Fibroblast of lung (primary cell): ENCODE data around the gene KRT36. TPM values are rescaled to one million over a fixed set of nuclear protein-coding genes. Genes with fewer than 3 reads are reported as not detected.

Experiments
- DNase-seq, 2 donors: peaks; one replicate each; pipeline versions ENCODE4 v3.0.0 to v3.0.0-alpha.2; 2010; ENCODE audit warnings: low read depth in 2 of 2
- H2AFZ ChIP-seq: 2 replicates; pipeline ENCODE4 v1.5.1; 2012; ENCODE audit warnings: low read length, control low read depth, inconsistent platforms
- H3K27ac ChIP-seq: 2 replicates; pipeline ENCODE4 v1.5.1; 2011; ENCODE audit warnings: low read length, control low read depth; ENCODE audit not compliant: insufficient read depth
- H3K27me3 ChIP-seq: 2 replicates; pipeline ENCODE4 v1.5.1; 2011; ENCODE audit warnings: mild to moderate bottlenecking, low read length; ENCODE audit not compliant: control insufficient read depth, insufficient read depth
- H3K36me3 ChIP-seq: 2 replicates; pipeline ENCODE4 v1.5.1; 2011; ENCODE audit warnings: low read length; ENCODE audit not compliant: control insufficient read depth, insufficient read depth
- H3K4me1 ChIP-seq: 2 replicates; pipeline ENCODE4 v1.5.1; 2011; ENCODE audit warnings: low read length; ENCODE audit not compliant: control insufficient read depth, insufficient read depth; ENCODE audit errors: extremely low read depth
- H3K4me2 ChIP-seq: 2 replicates; pipeline ENCODE4 v1.5.1; 2011; ENCODE audit warnings: low read length, control low read depth; ENCODE audit not compliant: insufficient read depth; ENCODE audit errors: extremely low read depth
- H3K4me3 ChIP-seq, 4 experiments: fragments of 200-600 bp in 1 of 4; sonication (generic) in 1 of 4; replicated peaks in 1 of 4; 2 replicates each; pipeline ENCODE4 v1.5.1; 2011 to 2016; ENCODE audit warnings: low read length in 4 of 4, low read depth in 3 of 4, mild to moderate bottlenecking in 3 of 4, control low read depth in 2 of 4, inconsistent platforms in 1 of 4, mixed read lengths in 1 of 4; ENCODE audit not compliant: insufficient read depth in 1 of 4; ENCODE audit errors: control extremely low read depth in 1 of 4
- H3K79me2 ChIP-seq: 2 replicates; pipeline ENCODE4 v1.5.1; 2012; ENCODE audit warnings: mild to moderate bottlenecking, low read length, inconsistent platforms; ENCODE audit not compliant: control insufficient read depth, insufficient read depth
- H3K9ac ChIP-seq: 2 replicates; pipeline ENCODE4 v1.5.1; 2011; ENCODE audit warnings: mild to moderate bottlenecking, low read length, control low read depth; ENCODE audit not compliant: insufficient read depth
- H3K9me3 ChIP-seq: 2 replicates; pipeline ENCODE4 v1.5.1; 2012; ENCODE audit warnings: low read depth, low read length; ENCODE audit not compliant: control insufficient read depth, insufficient read depth
- H4K20me1 ChIP-seq: 2 replicates; pipeline ENCODE4 v1.5.1; 2011; ENCODE audit warnings: low read length; ENCODE audit not compliant: control insufficient read depth, insufficient read depth; ENCODE audit errors: extremely low read depth
- EZH2 ChIP-seq: IDR thresholded peaks from 2 replicates; pipeline ENCODE4 v1.5.1; 2012; ENCODE audit warnings: low read length, control low read depth, mild to moderate bottlenecking; ENCODE audit errors: missing control alignments
- polyA plus RNA-seq, 2 donors: library from polyadenylated mRNA; depleted of rRNA in 1 of 2; stranded (reverse) in 1 of 2; unstranded in 1 of 2; fragments of >200 nt; gene quantifications; 2 replicates each; pipeline ENCODE4 v1.2.1, GENCODE V29; 2011 to 2012; ENCODE audit warnings: missing spikeins in 1 of 2
- total RNA-seq: library from RNA; depleted of rRNA; stranded (reverse); fragments of >200 nt; gene quantifications from 2 replicates; pipeline ENCODE4 v1.2.1, GENCODE V29; 2014
- TF ChIP-seq, protein P1 (sequence below), 2 donors: IDR thresholded peaks in 1 of 2; conservative IDR thresholded peaks in 1 of 2; 1 replicate in 1 of 2; 2 replicates in 1 of 2; pipeline ENCODE4 v1.5.1; 2011 to 2012; ENCODE audit warnings: low read length in 2 of 2, control low read depth in 1 of 2, inconsistent platforms in 1 of 2, low read depth in 1 of 2, mild to moderate bottlenecking in 1 of 2

KRT36 gene
- total and polyA plus RNA-seq, 2 donors (not counting 1 experiment from before 2014, with no cell fraction given), result 0.03 TPM; not detected in 1

DNA sequence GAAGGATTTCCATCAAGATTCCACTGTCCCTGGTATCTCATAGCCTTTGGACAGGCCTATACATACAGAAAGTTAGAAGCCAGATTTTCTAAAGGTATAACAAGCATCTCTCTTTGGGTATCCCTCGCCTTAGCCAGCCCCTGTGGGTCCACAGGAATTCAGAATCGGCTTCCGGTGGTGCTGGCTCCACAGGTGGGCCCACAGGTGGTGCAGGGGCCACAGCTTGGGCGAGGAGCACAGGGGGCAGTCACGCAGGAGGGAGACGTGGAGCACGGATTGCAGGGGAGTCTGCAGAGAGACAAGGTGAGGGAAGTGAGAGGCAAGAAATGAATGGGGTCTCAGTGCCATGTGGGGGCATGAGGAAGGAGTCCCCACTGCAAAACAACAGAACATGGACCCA, 52.5 kb downstream of the KRT36 start:
- Histone ChIP-seq H3K9me3 (no peaks in the 10 kb centered on the region), H2AFZ (no peak overlapping the region)

More for the DNA sequence above, 52.5 kb downstream of the KRT36 start:
- Histone ChIP-seq H3K4me3 (no peak overlapping the region), H3K4me2 (no peak overlapping the region), H3K79me2 (no peaks in the 10 kb centered on the region), H3K27me3 (peaks cover 7% of the 10 kb centered on the region), H3K4me1 (no peaks in the 10 kb centered on the region), H3K27ac (no peak overlapping the region), H3K36me3 (no peaks in the 10 kb centered on the region), H3K9ac (no peak overlapping the region), H4K20me1 (no peaks in the 10 kb centered on the region)
- DNase-seq, result no peak
- TF ChIP-seq EZH2, result no peak
- TF ChIP-seq, protein P1, sequence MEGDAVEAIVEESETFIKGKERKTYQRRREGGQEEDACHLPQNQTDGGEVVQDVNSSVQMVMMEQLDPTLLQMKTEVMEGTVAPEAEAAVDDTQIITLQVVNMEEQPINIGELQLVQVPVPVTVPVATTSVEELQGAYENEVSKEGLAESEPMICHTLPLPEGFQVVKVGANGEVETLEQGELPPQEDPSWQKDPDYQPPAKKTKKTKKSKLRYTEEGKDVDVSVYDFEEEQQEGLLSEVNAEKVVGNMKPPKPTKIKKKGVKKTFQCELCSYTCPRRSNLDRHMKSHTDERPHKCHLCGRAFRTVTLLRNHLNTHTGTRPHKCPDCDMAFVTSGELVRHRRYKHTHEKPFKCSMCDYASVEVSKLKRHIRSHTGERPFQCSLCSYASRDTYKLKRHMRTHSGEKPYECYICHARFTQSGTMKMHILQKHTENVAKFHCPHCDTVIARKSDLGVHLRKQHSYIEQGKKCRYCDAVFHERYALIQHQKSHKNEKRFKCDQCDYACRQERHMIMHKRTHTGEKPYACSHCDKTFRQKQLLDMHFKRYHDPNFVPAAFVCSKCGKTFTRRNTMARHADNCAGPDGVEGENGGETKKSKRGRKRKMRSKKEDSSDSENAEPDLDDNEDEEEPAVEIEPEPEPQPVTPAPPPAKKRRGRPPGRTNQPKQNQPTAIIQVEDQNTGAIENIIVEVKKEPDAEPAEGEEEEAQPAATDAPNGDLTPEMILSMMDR (conservative IDR thresholded peaks at IDR 0.05 in 1 of 2, IDR thresholded peaks at IDR 0.05 in 1 of 2; ENCODE audit: low read depth in 1 of 2, low read length in 2 of 2), result no peak

Other genes starting within 250 kb of the KRT36 start
- not detected in 2 replicates for gene KRTAP9-4, start 240.2 kb downstream of the KRT36 start, total RNA-seq
- not detected in 2 replicates for gene KRTAP9-4, start 240.2 kb downstream of the KRT36 start, polyA plus RNA-seq
- not detected in 2 replicates for gene KRTAP9-9, start 234.5 kb downstream of the KRT36 start, total RNA-seq
- not detected in 2 replicates for gene KRTAP9-9, start 234.5 kb downstream of the KRT36 start, polyA plus RNA-seq
- gene KRTAP9-6, start 224.5 kb downstream of the KRT36 start, total RNA-seq, result not detected in 2 replicates
- gene KRTAP9-6, start 224.5 kb downstream of the KRT36 start, polyA plus RNA-seq, result not detected in 2 replicates
- not detected in 2 replicates for gene KRTAP9-7, start 214.2 kb downstream of the KRT36 start, total RNA-seq
- not detected in 2 replicates for gene KRTAP9-7, start 214.2 kb downstream of the KRT36 start, polyA plus RNA-seq
- not detected in 2 replicates for gene KRTAP29-1, start 187.1 kb downstream of the KRT36 start, total RNA-seq
- gene KRTAP29-1, start 187.1 kb downstream of the KRT36 start, polyA plus RNA-seq, result not detected in 2 replicates
- not detected in 2 replicates for gene KRTAP16-1, start 180.6 kb downstream of the KRT36 start, total RNA-seq
- not detected in 2 replicates for gene KRTAP16-1, start 180.6 kb downstream of the KRT36 start, polyA plus RNA-seq
- not detected in 2 replicates for gene KRTAP17-1, start 174.2 kb downstream of the KRT36 start, total RNA-seq
- gene KRTAP17-1, start 174.2 kb downstream of the KRT36 start, polyA plus RNA-seq, result not detected in 2 replicates
- gene KRT33A, start 139.1 kb downstream of the KRT36 start, total RNA-seq, result not detected in 2 replicates
- not detected in 2 replicates for gene KRT33A, start 139.1 kb downstream of the KRT36 start, polyA plus RNA-seq
- gene KRT33B, start 120.1 kb downstream of the KRT36 start, total RNA-seq, result not detected in 2 replicates
- not detected in 2 replicates for gene KRT33B, start 120.1 kb downstream of the KRT36 start, polyA plus RNA-seq
- gene KRT34, start 107.6 kb downstream of the KRT36 start, total RNA-seq, result under 0.01 TPM in 1 of 2 replicates, not detected in the other
- 0.45 and 1.00 TPM in 2 replicates for gene KRT34, start 107.6 kb downstream of the KRT36 start, polyA plus RNA-seq
- not detected in 2 replicates for gene KRT31, start 92.3 kb downstream of the KRT36 start, total RNA-seq
- not detected in 2 replicates for gene KRT31, start 92.3 kb downstream of the KRT36 start, polyA plus RNA-seq
- gene KRT37, start 65.3 kb downstream of the KRT36 start, total RNA-seq, result not detected in 2 replicates
- not detected in 2 replicates for gene KRT37, start 65.3 kb downstream of the KRT36 start, polyA plus RNA-seq
- under 0.01 TPM in 1 of 2 replicates, not detected in the other for gene KRT38, start 48.9 kb downstream of the KRT36 start, total RNA-seq
- gene KRT38, start 48.9 kb downstream of the KRT36 start, polyA plus RNA-seq, result 0.02 and 0.07 TPM in 2 replicates
- under 0.01 TPM in 2 replicates for gene KRT32, start 22.5 kb downstream of the KRT36 start, total RNA-seq
- 0.03 and 0.09 TPM in 2 replicates for gene KRT32, start 22.5 kb downstream of the KRT36 start, polyA plus RNA-seq
- gene KRT35, start 8.8 kb downstream of the KRT36 start, total RNA-seq, result not detected in 2 replicates
- gene KRT35, start 8.8 kb downstream of the KRT36 start, polyA plus RNA-seq, result not detected in 2 replicates
- not detected in 2 replicates for gene KRT13, start 15.7 kb upstream of the KRT36 start, total RNA-seq
- 0.03 TPM in 1 of 2 replicates, not detected in the other for gene KRT13, start 15.7 kb upstream of the KRT36 start, polyA plus RNA-seq
- gene KRT15, start 29.0 kb upstream of the KRT36 start, total RNA-seq, result 0.17 TPM in 1 of 2 replicates, not detected in the other
- 0.47 and 1.8 TPM in 2 replicates for gene KRT15, start 29.0 kb upstream of the KRT36 start, polyA plus RNA-seq
- gene KRT19, start 38.4 kb upstream of the KRT36 start, total RNA-seq, result 11.6 and 22.3 TPM in 2 replicates
- 8.1 and 32.6 TPM in 2 replicates for gene KRT19, start 38.4 kb upstream of the KRT36 start, polyA plus RNA-seq
- gene KRT9, start 82.1 kb upstream of the KRT36 start, total RNA-seq, result not detected in 2 replicates
- not detected in 2 replicates for gene KRT9, start 82.1 kb upstream of the KRT36 start, polyA plus RNA-seq
- gene KRT14, start 97.0 kb upstream of the KRT36 start, total RNA-seq, result not detected in 2 replicates
- 0.62 and 0.94 TPM in 2 replicates for gene KRT14, start 97.0 kb upstream of the KRT36 start, polyA plus RNA-seq
- not detected in 2 replicates for gene KRT16, start 122.9 kb upstream of the KRT36 start, total RNA-seq
- 0.05 and 0.09 TPM in 2 replicates for gene KRT16, start 122.9 kb upstream of the KRT36 start, polyA plus RNA-seq
- gene KRT17, start 134.7 kb upstream of the KRT36 start, total RNA-seq, result 0.26 and 0.50 TPM in 2 replicates
- 0.89 and 0.90 TPM in 2 replicates for gene KRT17, start 134.7 kb upstream of the KRT36 start, polyA plus RNA-seq
- gene EIF1, start 199.0 kb upstream of the KRT36 start, total RNA-seq, result 112 and 145 TPM in 2 replicates
- 225 and 256 TPM in 2 replicates for gene EIF1, start 199.0 kb upstream of the KRT36 start, polyA plus RNA-seq
- gene GAST, start 222.4 kb upstream of the KRT36 start, total RNA-seq, result not detected in 2 replicates
- not detected in 2 replicates for gene GAST, start 222.4 kb upstream of the KRT36 start, polyA plus RNA-seq
- gene HAP1, start 244.7 kb upstream of the KRT36 start, total RNA-seq, result 0.17 and 0.26 TPM in 2 replicates
- 0.01 and 0.02 TPM in 2 replicates for gene HAP1, start 244.7 kb upstream of the KRT36 start, polyA plus RNA-seq